Body of pancreas (tissue), 4 donors: Measurements from ENCODE around the gene RPS28. TPM values are rescaled to one million over a fixed set of nuclear protein-coding genes. Genes with fewer than 3 reads are reported as not detected.

Experiments
- ATAC-seq: fragments of 150-250 bp; one replicate; pipeline ENCODE4 v1.9.1; 2016
- DNase-seq, 4 donors: peaks; one replicate each; pipeline ENCODE4 v3.0.0-alpha.2; 2019
- H3K27ac ChIP-seq, 4 donors: fragments of 200-600 bp; sonication (generic); 1 replicate in 3 of 4; 2 replicates in 1 of 4; pipeline versions ENCODE4 v1.5.1 to v1.6.1; 2016 to 2019; ENCODE audit warnings: mild to moderate bottlenecking in 1 of 4, mixed read lengths in 1 of 4, moderate library complexity in 1 of 4
- H3K27me3 ChIP-seq, 2 donors: fragments of 200-600 bp; sonication (generic); one replicate each; pipeline ENCODE4 v1.6.0; 2016; ENCODE audit warnings: mild to moderate bottlenecking in 1 of 2
- H3K36me3 ChIP-seq, 2 donors: fragments of 200-600 bp; sonication (generic); replicated peaks in 1 of 2; 2 replicates each; pipeline ENCODE4 v1.5.1; 2016; ENCODE audit warnings: low read depth in 2 of 2; ENCODE audit not compliant: insufficient read depth in 1 of 2
- H3K4me1 ChIP-seq: fragments of 200-600 bp; sonication (generic); one replicate; pipeline ENCODE4 v1.6.0; 2016
- H3K4me3 ChIP-seq, 2 donors: fragments of 200-600 bp; sonication (generic); 1 replicate in 1 of 2; 2 replicates in 1 of 2; pipeline ENCODE4 v1.5.1; 2016 to 2019
- H3K9me3 ChIP-seq, 3 donors: fragments of 200-600 bp; sonication (generic); 1 replicate in 2 of 3; 2 replicates in 1 of 3; pipeline ENCODE4 v1.5.1; 2016
- POLR2A ChIP-seq, 3 donors: fragments of 450-650 bp; IDR thresholded peaks; one replicate each; pipeline ENCODE4 v1.6.1; 2016; ENCODE audit warnings: antibody characterized with exemption in 3 of 3, mild to moderate bottlenecking in 2 of 3
- WGBS, 2 donors: methylation state at CpG; one replicate each; pipeline ENCODE4 v1.1.5; 2017; 5-methylcytosine and 5-hydroxymethylcytosine counted together
- intact Hi-C: fragments of 100-400 bp; cut with DNase I; formaldehyde crosslinking; loops from one replicate; pipeline ENCODE4 v1.15.1; 2023
- total RNA-seq, 2 donors: library from RNA; depleted of rRNA; stranded (reverse); fragments of >200 nt; gene quantifications; one replicate each; pipeline ENCODE4 v1.1.0, GENCODE V29; 2016
- TF ChIP-seq, protein P1 (sequence below), 7 experiments: fragments of 450-650 bp in 4 of 7; fragments of 200-600 bp in 3 of 7; sonication (generic) in 3 of 7; IDR thresholded peaks; one replicate each; pipeline ENCODE4 v1.5.1; 2016 to 2019; ENCODE audit warnings: antibody characterized with exemption in 7 of 7

The RPS28 gene
- total RNA-seq, 2 donors from 2014 or later = 322 to 334 TPM

DNA sequence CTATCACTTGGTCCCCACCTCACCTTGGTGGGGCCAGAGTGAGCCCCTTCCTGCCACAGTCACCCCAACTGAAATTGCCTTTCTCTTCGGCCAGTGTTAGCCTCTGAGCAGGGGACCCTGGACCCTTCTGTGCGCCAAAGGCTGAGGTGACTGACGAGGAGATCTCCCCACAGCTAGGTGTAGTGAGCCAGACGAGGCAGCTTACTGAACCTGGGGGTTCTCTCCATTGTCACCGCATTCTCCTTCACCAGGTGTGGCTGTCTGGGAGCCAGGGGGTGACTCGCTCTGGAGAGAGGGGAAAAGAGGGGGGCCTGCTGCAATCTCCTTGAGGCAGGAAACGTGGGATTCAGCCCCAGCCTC is 1.3 kb downstream of the RPS28 start:
- no peaks in the 10 kb centered on the region for H3K27me3 ChIP-seq
- H3K4me1 ChIP-seq = peaks cover 36% of the 10 kb centered on the region
- WGBS, 2 donors = 34 to 68% methylated on average over 2 to 7 of the region's 7 CpGs
- intact Hi-C loops = no loop called here
- DNase-seq (no peak), ATAC-seq (no peak)
- H3K36me3 ChIP-seq = no peaks in the 10 kb centered on the region
- no peak overlapping the region for H3K27ac ChIP-seq
- TF ChIP-seq POLR2A (IDR thresholded peaks at IDR 0.05) = no peak
- TF ChIP-seq, protein P1, sequence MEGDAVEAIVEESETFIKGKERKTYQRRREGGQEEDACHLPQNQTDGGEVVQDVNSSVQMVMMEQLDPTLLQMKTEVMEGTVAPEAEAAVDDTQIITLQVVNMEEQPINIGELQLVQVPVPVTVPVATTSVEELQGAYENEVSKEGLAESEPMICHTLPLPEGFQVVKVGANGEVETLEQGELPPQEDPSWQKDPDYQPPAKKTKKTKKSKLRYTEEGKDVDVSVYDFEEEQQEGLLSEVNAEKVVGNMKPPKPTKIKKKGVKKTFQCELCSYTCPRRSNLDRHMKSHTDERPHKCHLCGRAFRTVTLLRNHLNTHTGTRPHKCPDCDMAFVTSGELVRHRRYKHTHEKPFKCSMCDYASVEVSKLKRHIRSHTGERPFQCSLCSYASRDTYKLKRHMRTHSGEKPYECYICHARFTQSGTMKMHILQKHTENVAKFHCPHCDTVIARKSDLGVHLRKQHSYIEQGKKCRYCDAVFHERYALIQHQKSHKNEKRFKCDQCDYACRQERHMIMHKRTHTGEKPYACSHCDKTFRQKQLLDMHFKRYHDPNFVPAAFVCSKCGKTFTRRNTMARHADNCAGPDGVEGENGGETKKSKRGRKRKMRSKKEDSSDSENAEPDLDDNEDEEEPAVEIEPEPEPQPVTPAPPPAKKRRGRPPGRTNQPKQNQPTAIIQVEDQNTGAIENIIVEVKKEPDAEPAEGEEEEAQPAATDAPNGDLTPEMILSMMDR (IDR thresholded peaks at IDR 0.05) = no peak
- H3K9me3 ChIP-seq = no peaks in the 10 kb centered on the region
- no peak overlapping the region for H3K4me3 ChIP-seq

DNA sequence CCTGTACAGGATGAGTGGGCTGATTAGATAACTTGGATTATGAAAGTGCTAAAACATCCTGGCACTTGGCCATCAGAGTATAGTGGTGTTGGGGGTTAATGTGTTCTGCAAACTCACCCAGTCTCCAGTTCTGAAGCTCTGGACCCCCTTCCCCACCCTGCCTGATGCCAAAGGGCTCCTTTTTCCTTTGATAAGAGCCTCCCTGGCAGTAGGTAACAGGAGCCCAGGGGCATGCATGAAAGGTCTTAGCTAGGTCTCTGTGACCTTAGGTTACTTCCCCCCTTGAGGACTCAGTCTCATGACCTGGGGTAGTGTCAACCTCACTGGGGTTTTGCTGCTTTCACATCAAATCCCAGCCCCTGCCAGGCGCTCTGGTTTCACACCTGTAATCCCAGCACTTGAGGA is 2.5 kb downstream of the RPS28 start:
- ATAC-seq = no peak
- Histone ChIP-seq H3K36me3 (no peaks in the 10 kb centered on the region), H3K9me3 (no peaks in the 10 kb centered on the region), H3K27ac (no peak overlapping the region), H3K4me3 (no peak overlapping the region), H3K27me3 (no peaks in the 10 kb centered on the region), H3K4me1 (peaks cover 36% of the 10 kb centered on the region)
- intact Hi-C loops = no loop called here
- TF ChIP-seq, protein P1 (IDR thresholded peaks at IDR 0.05) = no peak
- TF ChIP-seq POLR2A (IDR thresholded peaks at IDR 0.05) = no peak
- DNase-seq = no peak
- 83 to 90% methylated on average over 1 of the region's 1 CpG for WGBS, 2 donors

- Histone ChIP-seq H3K27me3 (no peaks in the 10 kb centered on the region), H3K27ac (no peak overlapping the region), H3K4me3 (no peak overlapping the region), H3K4me1 (peaks cover 36% of the 10 kb centered on the region), H3K36me3 (no peaks in the 10 kb centered on the region), H3K9me3 (no peaks in the 10 kb centered on the region)
- DNase-seq (peak in 3 of 4 donors; percentile 18 to 35 (median 31)), ATAC-seq (no peak)
- WGBS, 2 donors = 50 to 73% methylated on average over 2 to 17 of the region's 17 CpGs
- intact Hi-C loops = no loop called here
- TF ChIP-seq POLR2A (IDR thresholded peaks at IDR 0.05) = peak in 2 of 3 donors; percentile 31 to 34
- TF ChIP-seq, protein P1 (IDR thresholded peaks at IDR 0.05) = no peak
Measured at GRCh38 chr19:8324186-8325050, 3.1 kb downstream of the RPS28 start.

DNA sequence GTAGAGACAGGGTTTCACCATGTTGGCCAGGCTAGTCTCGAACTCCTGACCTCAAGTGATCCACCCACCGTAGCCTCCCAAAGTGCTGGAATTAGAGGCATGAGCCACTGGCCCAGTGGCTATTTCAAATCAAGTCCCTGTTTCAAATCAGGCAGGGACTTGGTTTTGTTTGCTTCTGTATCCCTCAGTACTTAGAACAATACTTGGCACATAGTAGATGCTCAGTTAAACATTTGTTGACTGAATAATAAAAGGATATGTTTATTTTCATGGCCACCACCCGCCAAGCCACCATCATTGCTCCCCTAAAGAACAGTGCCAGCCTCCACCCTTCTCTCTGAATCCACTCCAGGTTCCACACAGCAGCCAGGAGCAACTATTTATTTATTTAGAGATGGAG is 4.2 kb downstream of the RPS28 start:
- DNase-seq (no peak), ATAC-seq (no peak)
- TF ChIP-seq, protein P1 (IDR thresholded peaks at IDR 0.05) = no peak
- no peak overlapping the region for H3K4me3 ChIP-seq
- WGBS, 2 donors = 84 to 94% methylated on average over 3 of the region's 3 CpGs
- H3K36me3 ChIP-seq = no peaks in the 10 kb centered on the region
- H3K4me1 ChIP-seq = peaks cover 27% of the 10 kb centered on the region
- H3K27ac ChIP-seq = no peak overlapping the region
- intact Hi-C loops = no loop called here
- H3K27me3 ChIP-seq = no peaks in the 10 kb centered on the region
- H3K9me3 ChIP-seq = no peaks in the 10 kb centered on the region

DNA sequence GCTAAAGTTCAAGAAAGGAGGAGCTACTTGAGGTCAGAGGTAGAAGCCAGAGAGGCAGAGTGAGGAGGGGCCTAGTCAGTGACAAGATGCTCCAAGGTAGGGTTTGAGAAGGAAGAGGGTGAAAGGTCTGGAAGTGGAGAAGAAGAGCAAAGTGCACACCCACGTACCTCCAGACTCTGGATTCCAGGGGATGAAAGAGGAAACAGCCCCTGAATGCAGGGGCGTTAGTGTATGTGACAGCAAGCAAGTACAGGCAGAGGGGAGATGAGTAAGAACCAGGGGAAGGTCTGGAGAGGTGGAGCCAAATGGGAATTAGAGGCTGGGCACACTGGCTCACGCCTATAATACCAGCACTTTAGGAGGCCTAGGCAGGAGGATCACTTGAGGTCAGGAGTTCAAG is 8.7 kb downstream of the RPS28 start:
- no peak for TF ChIP-seq POLR2A (IDR thresholded peaks at IDR 0.05)
- TF ChIP-seq, protein P1 (IDR thresholded peaks at IDR 0.05) = no peak
- DNase-seq = no peak
- Histone ChIP-seq H3K4me1 (peaks cover 18% of the 10 kb centered on the region), H3K36me3 (no peaks in the 10 kb centered on the region), H3K9me3 (no peaks in the 10 kb centered on the region), H3K27me3 (peaks cover 0 to 15% of the 10 kb centered on the region in 2 donors), H3K27ac (no peak overlapping the region), H3K4me3 (no peak overlapping the region)
- intact Hi-C loops = no loop called here
- ATAC-seq = no peak
- WGBS, 2 donors = 82% methylated on average over 3 of the region's 3 CpGs
